ENCODE results near the gene FTH1. TPM values are rescaled to one million over a fixed set of nuclear protein-coding genes. Genes with fewer than 3 reads are reported as not detected.
"Not testable (repeated sequence)": the region's sequence is repeated elsewhere in the genome, so short reads cannot be mapped to it uniquely, and the experiment has no call there.

FTH1 gene
- total RNA-seq, 1 donor from 2014 or later, result 3,807 TPM

DNA sequence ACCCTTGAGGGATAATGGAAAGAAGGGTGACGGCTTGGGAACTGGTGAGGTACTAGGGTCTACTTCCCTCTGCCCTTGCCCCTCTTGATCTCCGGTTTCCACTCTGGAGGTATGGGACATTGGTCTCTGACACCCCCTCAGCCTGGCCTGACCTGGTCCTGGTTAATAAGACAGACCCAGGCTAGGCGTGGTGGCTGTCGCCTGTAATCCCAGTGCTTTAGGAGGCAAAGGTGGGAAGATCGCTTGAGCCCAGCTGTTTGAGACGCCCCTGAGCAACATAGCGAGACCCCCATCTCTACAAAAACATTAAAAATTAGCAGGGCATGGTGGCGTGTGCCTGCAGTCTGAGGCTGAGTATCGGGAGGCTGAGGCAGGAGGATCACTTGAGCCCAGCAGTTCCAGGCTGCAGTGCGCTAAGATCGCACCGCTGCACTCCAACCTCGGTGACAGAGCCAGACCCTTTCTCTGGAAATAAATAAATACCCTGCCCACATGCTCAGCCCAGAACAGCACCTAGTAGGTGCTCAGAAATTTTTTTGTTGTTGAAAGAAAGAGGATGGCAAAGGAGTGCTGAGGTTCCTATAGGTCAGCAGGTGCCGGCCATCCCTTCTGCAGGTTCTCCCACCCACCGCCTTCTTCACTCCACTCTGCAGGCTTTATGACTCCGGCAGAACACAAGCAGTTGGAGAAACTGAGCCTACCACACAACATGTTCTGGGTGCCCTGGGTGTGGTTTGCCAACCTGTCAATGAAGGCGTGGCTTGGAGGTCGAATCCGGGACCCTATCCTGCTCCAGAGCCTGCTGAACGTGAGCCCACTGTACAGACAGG, 11.0 kb downstream of the FTH1 start:
- H3K4me1 Mint-ChIP-seq (ENCODE audit: low read depth), result peaks cover 25% of the 10 kb centered on the region
- TF ChIP-seq CTCF (IDR thresholded peaks at IDR 0.05), result no peak
- peaks cover 2% of the 10 kb centered on the region for H3K36me3 Mint-ChIP-seq (ENCODE audit: low read depth)
- peak; percentile 75 for DNase-seq (ENCODE audit: low spot score)
- peak overlapping the region; percentile 51 for H3K4me3 Mint-ChIP-seq (ENCODE audit: unreplicated experiment)
- no peaks in the 10 kb centered on the region for H3K9me3 Mint-ChIP-seq (ENCODE audit: low read depth)
- no peaks in the 10 kb centered on the region for H3K27me3 Mint-ChIP-seq (ENCODE audit: low read depth)
- H3K27ac Mint-ChIP-seq (ENCODE audit: unreplicated experiment), result no peak overlapping the region

DNA sequence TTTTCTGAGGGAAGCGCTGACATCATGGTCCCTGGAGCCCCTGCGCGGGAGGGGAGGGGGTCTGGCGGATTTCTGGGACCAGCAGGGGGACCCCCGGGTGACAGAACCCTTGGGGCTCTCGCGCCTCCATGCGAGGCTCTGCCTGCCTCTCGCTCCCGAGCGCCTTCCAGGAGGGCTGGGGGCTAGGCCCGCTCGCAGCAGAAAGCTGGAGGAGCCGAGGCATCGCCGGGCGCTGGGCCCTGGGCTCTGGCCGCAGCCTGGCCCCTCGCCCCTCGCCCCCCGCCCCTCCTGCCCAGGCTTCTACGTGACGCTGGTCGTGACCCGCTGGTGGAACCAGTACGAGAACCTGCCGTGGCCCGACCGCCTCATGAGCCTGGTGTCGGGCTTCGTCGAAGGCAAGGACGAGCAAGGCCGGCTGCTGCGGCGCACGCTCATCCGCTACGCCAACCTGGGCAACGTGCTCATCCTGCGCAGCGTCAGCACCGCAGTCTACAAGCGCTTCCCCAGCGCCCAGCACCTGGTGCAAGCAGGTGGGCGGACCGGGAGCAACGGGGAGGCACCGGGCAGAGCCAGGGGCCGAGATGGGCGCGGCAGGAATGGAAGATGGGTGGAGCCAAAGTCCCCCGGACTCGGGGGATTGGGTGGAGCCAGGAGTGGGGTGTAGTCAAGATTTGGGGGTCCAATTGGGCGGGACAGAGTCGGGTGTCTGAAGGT, 11.9 kb downstream of the FTH1 start:
- peak overlapping the region; percentile 89 for H3K27ac Mint-ChIP-seq (ENCODE audit: unreplicated experiment)
- peaks cover 2% of the 10 kb centered on the region for H3K36me3 Mint-ChIP-seq (ENCODE audit: low read depth)
- H3K9me3 Mint-ChIP-seq (ENCODE audit: low read depth), result no peaks in the 10 kb centered on the region
- TF ChIP-seq CTCF (IDR thresholded peaks at IDR 0.05), result peak; percentile 45
- DNase-seq (ENCODE audit: low spot score), result no peak
- H3K4me1 Mint-ChIP-seq (ENCODE audit: low read depth), result peaks cover 23% of the 10 kb centered on the region
- H3K4me3 Mint-ChIP-seq (ENCODE audit: unreplicated experiment), result peak overlapping the region; percentile 61
- no peaks in the 10 kb centered on the region for H3K27me3 Mint-ChIP-seq (ENCODE audit: low read depth)

DNA sequence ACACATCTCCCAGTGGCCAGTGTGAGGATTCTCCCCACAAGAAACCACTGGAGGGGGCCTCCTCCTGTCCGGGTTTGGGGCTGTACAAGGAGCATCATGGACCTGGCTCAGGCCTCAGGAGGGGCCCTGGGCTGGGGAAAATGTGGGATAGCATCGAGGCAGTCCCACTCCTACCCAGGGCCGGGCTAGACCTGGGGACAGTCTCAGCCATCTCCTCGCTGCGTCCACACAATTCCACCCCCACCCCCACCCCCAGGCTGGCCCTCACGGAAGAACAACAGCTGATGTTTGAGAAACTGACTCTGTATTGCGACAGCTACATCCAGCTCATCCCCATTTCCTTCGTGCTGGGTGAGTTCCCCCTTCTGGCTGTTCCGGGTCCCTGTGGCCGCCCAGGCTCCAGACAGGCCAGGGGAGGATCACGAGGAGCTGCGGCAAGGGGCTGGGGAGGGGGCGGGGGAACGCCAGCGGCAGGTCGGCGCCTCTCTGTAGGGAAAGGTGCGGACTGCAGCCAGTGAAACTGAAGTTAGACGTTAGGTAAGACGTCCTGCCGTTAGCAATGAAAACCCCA, 12.5 kb downstream of the FTH1 start:
- peak overlapping the region; percentile 61 for H3K4me3 Mint-ChIP-seq (ENCODE audit: unreplicated experiment)
- TF ChIP-seq CTCF (IDR thresholded peaks at IDR 0.05), result peak; percentile 67

GRCh38 chr11:61954106-61954850, 13.2 kb downstream of the FTH1 start:
- DNase-seq (ENCODE audit: low spot score), result no peak
- no peaks in the 10 kb centered on the region for H3K27me3 Mint-ChIP-seq (ENCODE audit: low read depth)

More for the DNA sequence above, 12.5 kb downstream of the FTH1 start:
- H3K9me3 Mint-ChIP-seq (ENCODE audit: low read depth), result no peaks in the 10 kb centered on the region
- H3K4me1 Mint-ChIP-seq (ENCODE audit: low read depth), result peaks cover 28% of the 10 kb centered on the region
- no peaks in the 10 kb centered on the region for H3K27me3 Mint-ChIP-seq (ENCODE audit: low read depth)
- peaks cover 2% of the 10 kb centered on the region for H3K36me3 Mint-ChIP-seq (ENCODE audit: low read depth)
- DNase-seq (ENCODE audit: low spot score), result no peak
- peak overlapping the region; percentile 89 for H3K27ac Mint-ChIP-seq (ENCODE audit: unreplicated experiment)

GRCh38 chr11:61953632-61954031, 13.8 kb downstream of the FTH1 start:
- H3K36me3 Mint-ChIP-seq (ENCODE audit: low read depth); H3K4me3 Mint-ChIP-seq (ENCODE audit: unreplicated experiment); H3K27ac Mint-ChIP-seq (ENCODE audit: unreplicated experiment); H3K27me3 Mint-ChIP-seq (ENCODE audit: low read depth); H3K9me3 Mint-ChIP-seq (ENCODE audit: low read depth); DNase-seq (ENCODE audit: low spot score): not testable (repeated sequence)
- H3K4me1 Mint-ChIP-seq (ENCODE audit: low read depth), result peaks cover 41% of the 10 kb centered on the region

More at GRCh38 chr11:61954106-61954850, 13.2 kb downstream of the FTH1 start:
- Mint-ChIP-seq H3K36me3 (ENCODE audit: low read depth) (peaks cover 2% of the 10 kb centered on the region), H3K4me1 (ENCODE audit: low read depth) (peaks cover 35% of the 10 kb centered on the region), H3K4me3 (ENCODE audit: unreplicated experiment) (no peak overlapping the region), H3K27ac (ENCODE audit: unreplicated experiment) (peak overlapping the region; percentile 89), H3K9me3 (ENCODE audit: low read depth) (no peaks in the 10 kb centered on the region)
- no peak for TF ChIP-seq CTCF (IDR thresholded peaks at IDR 0.05)

All from chondrocyte (in vitro differentiated cells).